ENCODE data around the gene GEMIN7. TPM values are rescaled to one million over a fixed set of nuclear protein-coding genes. Genes with fewer than 3 reads are reported as not detected.

The GEMIN7 gene
- polyA plus RNA-seq, 1 donor from 2014 or later, result 26.5 TPM

DNA sequence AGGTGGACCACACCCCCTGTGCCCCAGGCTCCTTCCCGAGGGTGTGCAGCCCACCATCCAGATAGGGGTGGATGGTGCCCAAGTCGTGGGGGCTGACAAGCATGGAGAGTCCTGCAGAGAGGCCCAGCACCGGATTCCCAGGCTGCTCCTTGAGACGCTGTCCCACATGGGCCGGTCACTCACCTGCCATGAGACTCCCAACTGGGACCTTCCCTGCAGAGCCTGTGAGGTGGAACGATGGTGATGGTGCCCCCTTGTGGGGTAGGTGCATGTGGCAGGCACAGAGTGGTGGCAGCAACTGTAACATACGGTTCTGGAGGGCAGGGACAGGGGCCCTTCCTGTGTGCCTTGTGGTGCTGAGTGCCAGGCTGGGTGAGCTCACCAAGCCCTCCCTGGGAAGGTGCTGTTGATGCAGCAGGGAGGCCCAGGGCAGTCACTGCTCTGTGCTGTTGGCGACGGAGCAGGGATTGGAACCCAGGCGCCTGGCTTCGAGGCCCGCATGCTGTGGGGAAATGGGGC lies 47.0 kb downstream of the GEMIN7 start:
- Histone ChIP-seq H3K9me2 (ENCODE audit: insufficient read depth, low read length) (no peaks in the 10 kb centered on the region), H3K9ac (ENCODE audit: low read length) (no peak overlapping the region), H3K4me2 (ENCODE audit: low read length) (no peak overlapping the region), H3F3A (ENCODE audit: insufficient read depth, low read length, poor library complexity, severe bottlenecking) (no peaks in the 10 kb centered on the region), H3K9me3 (ENCODE audit: low read length) (no peaks in the 10 kb centered on the region), H3K4me3 (ENCODE audit: low read length) (no peak overlapping the region), H3K36me3 (ENCODE audit: insufficient read depth, low read length) (no peaks in the 10 kb centered on the region), H3K79me2 (replicated peaks; ENCODE audit: insufficient read depth, low read length) (peaks cover 20% of the 10 kb centered on the region), H3K27me3 (ENCODE audit: insufficient read depth, low read depth, low read length) (no peaks in the 10 kb centered on the region), H4K20me1 (ENCODE audit: insufficient read depth) (no peaks in the 10 kb centered on the region), H3K27ac (ENCODE audit: low read length) (no peak overlapping the region), H2AFZ (ENCODE audit: low read depth, low read length) (no peak overlapping the region)
- no peak for TF ChIP-seq EP300 (conservative IDR thresholded peaks at IDR 0.05; ENCODE audit: poor library complexity, severe bottlenecking)
- TF ChIP-seq MXI1 (conservative IDR thresholded peaks at IDR 0.05; ENCODE audit: poor library complexity, severe bottlenecking), result no peak
- no peak for TF ChIP-seq SMC3 (conservative IDR thresholded peaks at IDR 0.05; ENCODE audit: poor library complexity)
- no peak for TF ChIP-seq TAF1 (IDR thresholded peaks at IDR 0.05; ENCODE audit: low read depth)
- TF ChIP-seq, protein P1, sequence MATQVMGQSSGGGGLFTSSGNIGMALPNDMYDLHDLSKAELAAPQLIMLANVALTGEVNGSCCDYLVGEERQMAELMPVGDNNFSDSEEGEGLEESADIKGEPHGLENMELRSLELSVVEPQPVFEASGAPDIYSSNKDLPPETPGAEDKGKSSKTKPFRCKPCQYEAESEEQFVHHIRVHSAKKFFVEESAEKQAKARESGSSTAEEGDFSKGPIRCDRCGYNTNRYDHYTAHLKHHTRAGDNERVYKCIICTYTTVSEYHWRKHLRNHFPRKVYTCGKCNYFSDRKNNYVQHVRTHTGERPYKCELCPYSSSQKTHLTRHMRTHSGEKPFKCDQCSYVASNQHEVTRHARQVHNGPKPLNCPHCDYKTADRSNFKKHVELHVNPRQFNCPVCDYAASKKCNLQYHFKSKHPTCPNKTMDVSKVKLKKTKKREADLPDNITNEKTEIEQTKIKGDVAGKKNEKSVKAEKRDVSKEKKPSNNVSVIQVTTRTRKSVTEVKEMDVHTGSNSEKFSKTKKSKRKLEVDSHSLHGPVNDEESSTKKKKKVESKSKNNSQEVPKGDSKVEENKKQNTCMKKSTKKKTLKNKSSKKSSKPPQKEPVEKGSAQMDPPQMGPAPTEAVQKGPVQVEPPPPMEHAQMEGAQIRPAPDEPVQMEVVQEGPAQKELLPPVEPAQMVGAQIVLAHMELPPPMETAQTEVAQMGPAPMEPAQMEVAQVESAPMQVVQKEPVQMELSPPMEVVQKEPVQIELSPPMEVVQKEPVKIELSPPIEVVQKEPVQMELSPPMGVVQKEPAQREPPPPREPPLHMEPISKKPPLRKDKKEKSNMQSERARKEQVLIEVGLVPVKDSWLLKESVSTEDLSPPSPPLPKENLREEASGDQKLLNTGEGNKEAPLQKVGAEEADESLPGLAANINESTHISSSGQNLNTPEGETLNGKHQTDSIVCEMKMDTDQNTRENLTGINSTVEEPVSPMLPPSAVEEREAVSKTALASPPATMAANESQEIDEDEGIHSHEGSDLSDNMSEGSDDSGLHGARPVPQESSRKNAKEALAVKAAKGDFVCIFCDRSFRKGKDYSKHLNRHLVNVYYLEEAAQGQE (IDR thresholded peaks at IDR 0.05; ENCODE audit: borderline replicate concordance), result no peak
- TF ChIP-seq, protein P2, sequence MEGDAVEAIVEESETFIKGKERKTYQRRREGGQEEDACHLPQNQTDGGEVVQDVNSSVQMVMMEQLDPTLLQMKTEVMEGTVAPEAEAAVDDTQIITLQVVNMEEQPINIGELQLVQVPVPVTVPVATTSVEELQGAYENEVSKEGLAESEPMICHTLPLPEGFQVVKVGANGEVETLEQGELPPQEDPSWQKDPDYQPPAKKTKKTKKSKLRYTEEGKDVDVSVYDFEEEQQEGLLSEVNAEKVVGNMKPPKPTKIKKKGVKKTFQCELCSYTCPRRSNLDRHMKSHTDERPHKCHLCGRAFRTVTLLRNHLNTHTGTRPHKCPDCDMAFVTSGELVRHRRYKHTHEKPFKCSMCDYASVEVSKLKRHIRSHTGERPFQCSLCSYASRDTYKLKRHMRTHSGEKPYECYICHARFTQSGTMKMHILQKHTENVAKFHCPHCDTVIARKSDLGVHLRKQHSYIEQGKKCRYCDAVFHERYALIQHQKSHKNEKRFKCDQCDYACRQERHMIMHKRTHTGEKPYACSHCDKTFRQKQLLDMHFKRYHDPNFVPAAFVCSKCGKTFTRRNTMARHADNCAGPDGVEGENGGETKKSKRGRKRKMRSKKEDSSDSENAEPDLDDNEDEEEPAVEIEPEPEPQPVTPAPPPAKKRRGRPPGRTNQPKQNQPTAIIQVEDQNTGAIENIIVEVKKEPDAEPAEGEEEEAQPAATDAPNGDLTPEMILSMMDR (IDR thresholded peaks at IDR 0.05; ENCODE audit: poor library complexity, severe bottlenecking), result no peak
- TF ChIP-seq EZH2 (IDR thresholded peaks at IDR 0.05; ENCODE audit: borderline replicate concordance, insufficient read depth, low read length, poor library complexity, severe bottlenecking), result no peak
- TF ChIP-seq RAD21 (conservative IDR thresholded peaks at IDR 0.05), result no peak
- TF ChIP-seq POLR2AphosphoS5 (IDR thresholded peaks at IDR 0.05), result no peak

DNA sequence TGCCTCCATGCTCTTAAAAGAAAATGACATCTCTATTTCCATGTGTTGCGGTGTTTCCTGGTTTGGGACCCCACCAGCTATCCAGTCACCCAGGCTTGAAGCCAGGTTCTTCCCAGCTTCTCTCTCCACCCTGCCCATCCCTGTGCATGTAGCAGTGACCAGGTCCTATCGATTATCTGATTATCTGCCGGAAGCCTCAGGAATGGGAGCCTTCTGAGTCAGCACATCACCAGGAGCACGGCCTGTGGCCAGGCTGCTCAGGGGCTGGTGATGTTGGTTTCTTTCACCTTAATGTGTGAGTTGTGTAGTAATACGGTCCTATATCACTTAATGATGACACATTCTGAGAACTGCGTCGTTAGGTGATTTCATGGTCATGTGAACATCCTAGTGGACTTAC lies 47.6 kb downstream of the GEMIN7 start:
- Histone ChIP-seq H4K20me1 (ENCODE audit: insufficient read depth) (no peaks in the 10 kb centered on the region), H3K79me2 (replicated peaks; ENCODE audit: insufficient read depth, low read length) (peaks cover 14% of the 10 kb centered on the region)

More for the DNA sequence above, 47.6 kb downstream of the GEMIN7 start:
- H3K9ac ChIP-seq (ENCODE audit: low read length), result no peak overlapping the region
- H3K36me3 ChIP-seq (ENCODE audit: insufficient read depth, low read length), result no peaks in the 10 kb centered on the region
- no peaks in the 10 kb centered on the region for H3K9me3 ChIP-seq (ENCODE audit: low read length)
- no peak overlapping the region for H3K4me3 ChIP-seq (ENCODE audit: low read length)
- TF ChIP-seq SMC3 (conservative IDR thresholded peaks at IDR 0.05; ENCODE audit: poor library complexity) (no peak), EZH2 (IDR thresholded peaks at IDR 0.05; ENCODE audit: borderline replicate concordance, insufficient read depth, low read length, poor library complexity, severe bottlenecking) (no peak)
- TF ChIP-seq, protein P1 (IDR thresholded peaks at IDR 0.05; ENCODE audit: borderline replicate concordance), result no peak
- H3K27ac ChIP-seq (ENCODE audit: low read length), result no peak overlapping the region
- no peaks in the 10 kb centered on the region for H3F3A ChIP-seq (ENCODE audit: insufficient read depth, low read length, poor library complexity, severe bottlenecking)
- H3K27me3 ChIP-seq (ENCODE audit: insufficient read depth, low read depth, low read length), result no peaks in the 10 kb centered on the region
- no peaks in the 10 kb centered on the region for H3K9me2 ChIP-seq (ENCODE audit: insufficient read depth, low read length)
- no peak overlapping the region for H2AFZ ChIP-seq (ENCODE audit: low read depth, low read length)
- H3K4me2 ChIP-seq (ENCODE audit: low read length), result no peak overlapping the region
